SJCRH30 (cell line): ENCODE measurements around the gene MAB21L4. TPM values are rescaled to one million over a fixed set of nuclear protein-coding genes. Genes with fewer than 3 reads are reported as not detected.
"Not testable (repeated sequence)": the region's sequence is repeated elsewhere in the genome, so short reads cannot be mapped to it uniquely, and the experiment has no call there.

Experiments used
- DNase-seq, 2 experiments: peaks; one replicate each; pipeline ENCODE4 v3.0.0-alpha.2; 2015 to 2020
- H3K27ac ChIP-seq: fragments of 250-450 bp; sonication (Bioruptor Pico); 2 replicates; pipeline ENCODE4 v1.5.1; 2020; ENCODE audit warnings: mild to moderate bottlenecking, moderate library complexity
- H3K27me3 ChIP-seq: fragments of 250-450 bp; sonication (Bioruptor Pico); 2 replicates; pipeline ENCODE4 v1.5.1; 2020; ENCODE audit warnings: mild to moderate bottlenecking, moderate library complexity
- H3K36me3 ChIP-seq: fragments of 250-450 bp; sonication (Bioruptor Pico); 2 replicates; pipeline ENCODE4 v1.5.1; 2020; ENCODE audit warnings: mild to moderate bottlenecking, moderate library complexity
- H3K4me1 ChIP-seq: fragments of 250-450 bp; sonication (Bioruptor Pico); 2 replicates; pipeline ENCODE4 v1.5.1; 2020; ENCODE audit warnings: mild to moderate bottlenecking, moderate library complexity
- H3K4me3 ChIP-seq: fragments of 250-450 bp; sonication (Bioruptor Pico); 2 replicates; pipeline ENCODE4 v1.5.1; 2020; ENCODE audit warnings: mild to moderate bottlenecking, moderate library complexity
- H3K9me3 ChIP-seq: fragments of 250-450 bp; sonication (Bioruptor Pico); replicated peaks from 2 replicates; pipeline ENCODE4 v1.5.1; 2020; ENCODE audit warnings: mild to moderate bottlenecking, moderate library complexity
- total RNA-seq: library from RNA; depleted of rRNA; stranded (reverse); fragments of >200 nt; shearing (Covaris generic); gene quantifications from 2 replicates; pipeline ENCODE4 v1.2.3, GENCODE V29; 2014

MAB21L4 gene
- total RNA-seq, 1 experiment from 2014 or later: 1.0 TPM

GRCh38 chr2:240857039-240858008 lies 38.6 kb downstream of the MAB21L4 start:
- no peaks in the 10 kb centered on the region for H3K27me3 ChIP-seq
- no peaks in the 10 kb centered on the region; the same call in 1 of the 2 replicates for H3K4me1 ChIP-seq
- H3K27ac ChIP-seq: no peak overlapping the region
- H3K36me3 ChIP-seq: no peaks in the 10 kb centered on the region
- no peaks in the 10 kb centered on the region; the same call in 1 of the 2 replicates for H3K9me3 ChIP-seq
- DNase-seq: no peak
- H3K4me3 ChIP-seq: no peak overlapping the region

- no peaks in the 10 kb centered on the region for H3K27me3 ChIP-seq
- H3K36me3 ChIP-seq: no peaks in the 10 kb centered on the region
- no peak overlapping the region for H3K27ac ChIP-seq
- H3K4me3 ChIP-seq: no peak overlapping the region
- no peak for DNase-seq
- H3K9me3 ChIP-seq: no peaks in the 10 kb centered on the region; the same call in 1 of the 2 replicates
- peaks cover 7% of the 10 kb centered on the region; the same call in 1 of the 2 replicates for H3K4me1 ChIP-seq
Measured at GRCh38 chr2:240856151-240856980, 39.6 kb downstream of the MAB21L4 start.

DNA sequence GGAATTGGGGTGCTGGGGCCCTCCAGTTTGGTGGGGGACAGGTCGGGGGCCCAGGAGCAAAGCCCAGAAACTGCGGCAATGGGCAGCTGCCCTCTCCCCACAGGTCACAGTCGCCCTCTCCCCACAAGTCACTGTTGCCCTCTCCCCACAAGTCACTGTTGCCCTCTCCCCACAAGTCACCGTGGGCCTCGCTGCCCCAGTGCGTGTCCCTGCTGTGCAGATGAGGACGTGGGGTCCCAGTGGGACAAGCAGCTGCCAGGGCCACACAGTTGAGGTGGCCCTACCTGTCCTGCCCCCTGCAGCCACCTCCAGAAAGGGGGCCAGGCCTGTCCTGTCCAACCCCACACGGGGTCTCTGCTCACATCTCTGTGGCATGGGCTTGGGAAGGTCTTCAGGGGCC lies 40.3 kb downstream of the MAB21L4 start:
- H3K27ac ChIP-seq: no peak overlapping the region
- no peaks in the 10 kb centered on the region for H3K27me3 ChIP-seq
- no peak overlapping the region for H3K4me3 ChIP-seq
- H3K9me3 ChIP-seq: no peaks in the 10 kb centered on the region; the same call in 1 of the 2 replicates
- no peak for DNase-seq
- H3K4me1 ChIP-seq: peaks cover 13% of the 10 kb centered on the region
- no peaks in the 10 kb centered on the region for H3K36me3 ChIP-seq

- peaks cover 16% of the 10 kb centered on the region for H3K4me1 ChIP-seq
- H3K9me3 ChIP-seq: no peaks in the 10 kb centered on the region; the same call in 1 of the 2 replicates
- no peak overlapping the region for H3K27ac ChIP-seq
- DNase-seq: no peak
- no peaks in the 10 kb centered on the region for H3K27me3 ChIP-seq
- no peak overlapping the region for H3K4me3 ChIP-seq
- H3K36me3 ChIP-seq: no peaks in the 10 kb centered on the region
Measured at GRCh38 chr2:240852671-240853314, 43.2 kb downstream of the MAB21L4 start.

GRCh38 chr2:240851078-240851991 lies 44.6 kb downstream of the MAB21L4 start:
- no peak overlapping the region for H3K4me3 ChIP-seq
- H3K9me3 ChIP-seq: no peaks in the 10 kb centered on the region; the same call in 1 of the 2 replicates
- H3K4me1 ChIP-seq: peaks cover 16% of the 10 kb centered on the region
- DNase-seq: peak; percentile 88 to 97
- no peaks in the 10 kb centered on the region for H3K36me3 ChIP-seq
- H3K27me3 ChIP-seq: no peaks in the 10 kb centered on the region
- H3K27ac ChIP-seq: peak overlapping the region; percentile 23; the same call in 1 of the 2 replicates

DNA sequence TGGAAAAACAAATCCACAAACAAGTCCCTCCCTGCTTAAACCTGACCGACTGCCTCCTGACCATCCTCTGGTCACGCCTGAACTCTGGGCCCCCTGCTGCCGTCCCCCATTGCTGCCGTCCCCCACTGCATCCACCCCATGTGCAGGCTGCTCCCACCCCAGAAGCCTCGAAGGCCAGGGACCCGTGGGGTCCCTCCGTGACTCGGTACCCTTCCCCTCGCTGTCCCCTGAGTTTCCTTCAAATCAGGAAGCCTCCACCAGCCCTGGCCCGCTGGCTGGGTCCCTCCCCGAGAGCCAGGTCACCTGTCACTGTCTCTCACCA lies 45.2 kb downstream of the MAB21L4 start:
- no peak overlapping the region for H3K27ac ChIP-seq
- H3K36me3 ChIP-seq: no peaks in the 10 kb centered on the region
- no peak for DNase-seq
- H3K9me3 ChIP-seq: no peaks in the 10 kb centered on the region; the same call in 1 of the 2 replicates
- no peak overlapping the region for H3K4me3 ChIP-seq
- H3K27me3 ChIP-seq: no peaks in the 10 kb centered on the region
- peaks cover 16% of the 10 kb centered on the region for H3K4me1 ChIP-seq

DNA sequence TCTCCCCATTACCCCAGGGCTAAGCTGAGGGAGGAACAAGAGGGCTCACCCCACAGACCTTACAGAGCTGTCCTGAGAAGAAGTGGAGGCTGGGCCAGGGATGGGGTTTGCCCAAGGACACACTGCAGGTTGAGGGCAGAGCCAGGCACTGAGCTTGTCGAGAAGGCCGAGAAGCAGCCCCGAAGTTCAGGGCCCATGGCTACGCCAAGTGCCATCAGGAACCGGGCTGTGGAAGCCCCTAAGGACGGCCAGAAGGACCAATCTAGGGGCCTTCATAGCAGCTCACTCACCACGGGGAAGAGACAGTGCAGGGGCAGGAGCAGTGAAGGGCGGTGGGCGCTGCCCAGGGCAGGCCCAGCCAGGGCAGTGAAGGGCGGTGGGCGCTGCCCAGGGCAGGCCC lies 45.9 kb downstream of the MAB21L4 start:
- H3K9me3 ChIP-seq: no peaks in the 10 kb centered on the region; the same call in 1 of the 2 replicates
- no peaks in the 10 kb centered on the region for H3K27me3 ChIP-seq
- H3K4me3 ChIP-seq: no peak overlapping the region
- peaks cover 16% of the 10 kb centered on the region for H3K4me1 ChIP-seq
- no peaks in the 10 kb centered on the region for H3K36me3 ChIP-seq
- DNase-seq: no peak
- no peak overlapping the region for H3K27ac ChIP-seq

DNA sequence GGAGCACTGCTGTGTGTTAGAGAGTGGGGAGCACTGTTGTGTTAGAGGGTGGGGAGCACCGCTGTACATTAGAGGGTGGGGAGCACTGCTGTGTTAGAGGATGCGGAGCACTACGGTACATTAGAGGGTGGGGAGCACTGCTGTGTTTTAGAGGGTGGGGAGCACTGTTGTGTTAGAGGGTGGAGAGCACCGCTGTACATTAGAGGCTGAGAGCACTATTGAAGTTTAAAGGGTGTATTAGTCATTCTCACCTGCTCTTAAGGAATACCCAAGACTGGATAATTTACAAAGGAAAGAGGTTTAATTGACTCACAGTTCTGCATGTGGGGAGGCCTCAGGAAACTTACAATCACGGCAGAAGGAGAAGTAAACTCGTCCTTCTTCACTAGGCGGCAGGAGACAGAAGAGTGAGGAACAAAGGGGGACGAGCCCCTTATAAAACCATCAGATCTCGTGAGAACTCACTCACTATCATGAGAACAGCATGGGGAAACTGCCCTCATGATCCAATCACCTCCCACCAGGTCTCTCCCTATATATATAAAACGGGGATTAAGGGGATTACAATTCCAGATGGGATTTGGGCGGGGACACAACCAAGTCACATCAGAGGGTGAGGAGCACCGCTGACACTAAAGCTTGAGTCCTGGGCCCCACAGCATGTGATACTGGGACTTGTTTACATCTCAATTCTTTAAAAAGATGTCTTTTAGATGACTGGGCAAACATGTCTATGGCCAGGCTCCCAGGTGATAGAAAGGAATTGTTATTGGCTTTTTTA lies 46.9 kb downstream of the MAB21L4 start:
- no peak for DNase-seq
- peaks cover 3% of the 10 kb centered on the region; the same call in 1 of the 2 replicates for H3K9me3 ChIP-seq

GRCh38 chr2:240847817-240848216 lies 48.1 kb downstream of the MAB21L4 start:
- H3K27me3 ChIP-seq: no peaks in the 10 kb centered on the region
- H3K36me3 ChIP-seq: no peaks in the 10 kb centered on the region
- H3K4me1 ChIP-seq: peaks cover 16% of the 10 kb centered on the region
- H3K27ac ChIP-seq: no peak overlapping the region
- DNase-seq: no peak
- 0 out of 2 replicates have a peak, but pooled peaks cover 3% of the 10 kb centered on the region for H3K9me3 ChIP-seq
- no peak overlapping the region for H3K4me3 ChIP-seq

More for the DNA sequence above, 46.9 kb downstream of the MAB21L4 start:
- no peaks in the 10 kb centered on the region for H3K27me3 ChIP-seq
- no peak overlapping the region for H3K27ac ChIP-seq
- H3K4me1 ChIP-seq: peaks cover 16% of the 10 kb centered on the region
- no peaks in the 10 kb centered on the region for H3K36me3 ChIP-seq
- H3K4me3 ChIP-seq: no peak overlapping the region

DNA sequence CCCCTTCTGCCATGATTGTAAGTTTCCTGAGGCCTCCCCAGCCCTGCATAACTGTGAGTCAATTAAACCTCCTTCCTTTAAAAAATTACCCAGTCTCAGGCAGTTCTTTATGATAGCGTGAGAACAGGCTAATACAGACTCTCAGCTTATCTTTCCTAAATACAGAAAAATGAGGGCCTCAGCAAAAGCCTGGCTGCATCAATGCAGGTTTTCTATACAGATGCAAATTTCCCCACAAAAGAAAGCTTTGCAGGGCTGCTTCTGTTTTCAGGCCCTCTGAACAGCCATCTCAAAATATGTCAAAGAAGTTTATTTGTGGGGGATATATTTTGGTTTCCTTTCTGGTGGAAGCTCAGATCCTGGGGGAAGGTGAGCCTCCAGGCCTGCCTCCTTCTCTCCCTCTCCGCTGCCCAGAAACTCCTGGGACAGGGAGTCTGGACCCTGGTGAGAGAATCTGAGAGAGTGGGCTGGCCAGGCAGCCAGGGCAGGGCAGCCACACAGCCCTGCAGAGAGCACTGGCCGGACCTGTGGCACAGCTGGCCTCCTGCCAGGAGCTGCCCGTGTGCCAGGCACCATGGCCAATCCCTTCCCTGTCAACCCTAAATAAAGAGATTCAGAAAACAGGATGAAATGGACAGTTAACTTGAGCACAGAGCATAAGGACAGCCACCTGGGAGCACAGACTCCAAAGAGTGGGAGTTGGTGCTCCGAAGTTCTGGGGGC lies 48.9 kb downstream of the MAB21L4 start:
- no peaks in the 10 kb centered on the region for H3K27me3 ChIP-seq
- no peaks in the 10 kb centered on the region for H3K36me3 ChIP-seq
- no peak for DNase-seq
- no peak overlapping the region for H3K4me3 ChIP-seq
- H3K4me1 ChIP-seq: peaks cover 13% of the 10 kb centered on the region
- H3K27ac ChIP-seq: no peak overlapping the region
- H3K9me3 ChIP-seq: 0 out of 2 replicates have a peak, but pooled peaks cover 3% of the 10 kb centered on the region

DNA sequence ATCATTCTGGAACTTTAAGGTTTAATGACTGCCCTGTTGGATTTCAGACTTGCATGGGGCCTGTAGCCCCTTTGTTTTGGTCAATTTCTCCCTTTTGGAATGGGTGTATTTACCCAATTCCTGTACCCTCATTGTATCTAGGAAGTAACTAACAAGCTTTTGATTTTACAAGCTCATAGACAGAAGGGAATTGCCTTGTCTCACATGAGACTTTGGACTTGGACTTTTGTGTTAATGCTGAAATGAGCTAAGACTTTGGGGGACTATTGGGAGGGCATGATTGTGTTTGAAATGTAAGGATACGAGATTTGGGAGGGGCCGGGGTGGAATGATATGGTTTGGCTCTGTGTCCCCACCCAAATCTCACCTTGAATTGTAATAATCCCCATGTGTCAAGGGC lies 49.6 kb downstream of the MAB21L4 start:
- H3K4me3 ChIP-seq, H3K9me3 ChIP-seq, H3K27me3 ChIP-seq, DNase-seq, H3K27ac ChIP-seq, H3K36me3 ChIP-seq, H3K4me1 ChIP-seq: not testable (repeated sequence)

DNA sequence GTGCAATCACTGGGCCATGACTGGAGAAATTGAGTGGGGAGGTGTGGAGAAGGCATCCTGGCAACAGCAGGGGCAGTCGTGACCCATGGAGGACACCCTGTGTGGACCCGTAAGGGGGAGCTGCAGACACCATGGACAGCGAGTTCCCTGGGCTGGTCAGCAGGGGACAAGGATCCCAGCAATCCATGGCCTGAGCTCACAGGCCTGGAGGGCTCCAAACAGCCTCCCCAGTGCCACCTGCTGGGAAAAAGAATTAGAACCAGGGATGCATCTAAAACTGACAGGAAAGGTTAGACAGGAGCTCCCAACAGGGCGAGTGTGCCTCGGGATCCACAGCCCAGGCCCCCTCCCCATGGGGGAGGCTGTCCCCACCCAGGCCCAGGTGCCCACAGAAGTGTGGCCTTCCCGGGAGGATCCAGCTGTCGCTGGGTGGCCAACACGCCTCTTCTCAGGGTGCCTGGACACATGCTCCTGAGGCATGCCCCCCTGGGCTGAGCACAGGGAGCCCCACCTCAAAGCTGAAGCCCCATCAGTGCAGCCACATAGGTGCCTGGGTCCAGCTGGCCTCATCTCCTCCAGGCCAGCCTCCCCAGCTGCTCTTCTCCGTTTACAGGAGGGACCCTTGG lies 55.4 kb downstream of the MAB21L4 start:
- Histone ChIP-seq H3K36me3 (no peaks in the 10 kb centered on the region), H3K4me1 (peaks cover 6% of the 10 kb centered on the region), H3K4me3 (no peak overlapping the region), H3K9me3 (0 out of 2 replicates have a peak, but pooled peaks cover 3% of the 10 kb centered on the region), H3K27me3 (no peaks in the 10 kb centered on the region), H3K27ac (no peak overlapping the region)
- DNase-seq: peak; percentile 80 to 88
